Neuron (in vitro differentiated cells): Measurements from ENCODE around the gene MYO15B.

Experiments used
- H2AFZ ChIP-seq: one replicate; pipeline ENCODE4 v1.6.1; 2013; ENCODE audit warnings: low read depth, mild to moderate bottlenecking, inconsistent platforms, low read length, moderate library complexity
- H3K27me3 ChIP-seq: one replicate; pipeline ENCODE4 v1.6.1; 2013; ENCODE audit warnings: low read length; ENCODE audit not compliant: insufficient read depth
- H3K36me3 ChIP-seq: one replicate; pipeline ENCODE4 v1.6.1; 2013; ENCODE audit warnings: low read length; ENCODE audit not compliant: insufficient read depth
- H3K4me1 ChIP-seq: one replicate; pipeline ENCODE4 v1.6.1; 2013; ENCODE audit warnings: low read length; ENCODE audit not compliant: insufficient read depth
- H3K4me3 ChIP-seq: 2 replicates; pipeline ENCODE4 v1.5.1; 2013; ENCODE audit warnings: mild to moderate bottlenecking, low read length, moderate library complexity
- H3K9me3 ChIP-seq: one replicate; pipeline ENCODE4 v1.6.1; 2013; ENCODE audit warnings: low read length

MYO15B gene

DNA sequence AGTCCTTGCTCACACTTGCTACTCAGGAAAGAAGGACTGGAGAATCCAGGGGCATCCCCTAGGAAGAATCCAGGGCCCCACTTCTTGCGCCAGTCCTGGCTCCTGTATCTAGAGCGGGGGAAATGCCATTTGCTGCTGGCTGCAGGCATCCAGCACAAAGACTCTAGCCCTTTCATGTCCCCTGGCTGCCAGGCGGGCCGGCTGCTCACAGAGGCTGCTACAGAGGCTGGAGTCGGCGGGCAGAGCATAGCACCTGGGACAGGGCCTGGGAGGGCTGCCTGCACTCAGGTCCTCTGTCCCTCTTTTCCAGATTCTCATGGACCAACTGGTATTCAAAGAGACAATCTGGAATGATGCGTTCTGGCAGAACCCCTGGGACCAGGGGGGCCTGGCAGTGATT is 59.5 kb downstream of the MYO15B start:
- H3K27me3 ChIP-seq: no peaks in the 10 kb centered on the region
- H3K4me3 ChIP-seq: no peak overlapping the region
- no peaks in the 10 kb centered on the region for H3K9me3 ChIP-seq
- peaks cover 23% of the 10 kb centered on the region for H3K36me3 ChIP-seq
- H3K4me1 ChIP-seq: no peaks in the 10 kb centered on the region
- no peak overlapping the region for H2AFZ ChIP-seq

- no peak overlapping the region for H3K4me3 ChIP-seq
- H3K9me3 ChIP-seq: no peaks in the 10 kb centered on the region
- H3K27me3 ChIP-seq: no peaks in the 10 kb centered on the region
- no peaks in the 10 kb centered on the region for H3K4me1 ChIP-seq
- peaks cover 28% of the 10 kb centered on the region for H3K36me3 ChIP-seq
- no peak overlapping the region for H2AFZ ChIP-seq
Measured at GRCh38 chr17:75647921-75648320, 60.3 kb downstream of the MYO15B start.

DNA sequence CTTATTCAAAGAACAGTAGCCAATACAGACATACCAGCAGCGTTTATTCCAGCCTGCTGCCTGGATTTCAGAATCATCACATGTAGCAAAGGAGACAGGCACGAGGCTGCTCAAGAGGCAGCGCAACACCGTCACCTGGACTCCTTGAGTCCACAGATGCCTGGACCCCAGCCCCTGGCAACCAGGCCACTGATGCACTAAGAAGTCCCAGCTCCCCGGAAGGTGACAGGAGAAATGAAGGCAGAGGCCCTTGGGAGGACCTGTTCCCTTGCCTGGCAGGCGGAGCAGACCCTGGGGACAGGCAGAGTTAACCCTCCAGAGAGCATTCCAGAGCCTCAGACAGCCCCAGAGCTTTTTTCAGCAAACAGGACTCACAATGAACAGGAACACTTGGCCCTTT is 62.1 kb downstream of the MYO15B start:
- Histone ChIP-seq H3K36me3 (peaks cover 30% of the 10 kb centered on the region), H3K4me1 (no peaks in the 10 kb centered on the region)

DNA sequence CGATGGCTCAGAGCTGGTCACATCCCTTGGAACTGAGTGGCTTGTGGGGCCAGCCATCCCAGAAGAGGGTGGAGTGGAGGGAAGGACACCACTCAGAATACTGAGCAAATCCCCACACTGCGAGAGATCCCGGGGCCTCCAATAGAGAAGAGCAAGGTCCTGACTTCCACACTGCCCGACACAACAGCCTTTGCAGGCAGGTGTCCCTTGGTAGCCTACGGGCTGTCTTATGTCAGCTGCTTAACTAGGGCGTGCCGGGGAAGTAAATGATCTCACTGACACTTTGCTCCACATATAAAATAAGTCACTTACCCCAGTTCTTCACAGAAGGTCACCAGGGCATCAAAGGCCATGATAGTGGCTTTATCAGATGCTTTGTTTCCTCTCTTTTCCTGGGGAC is 63.3 kb downstream of the MYO15B start:
- Histone ChIP-seq H3K27me3 (no peaks in the 10 kb centered on the region), H3K9me3 (no peaks in the 10 kb centered on the region), H2AFZ (no peak overlapping the region), H3K36me3 (peaks cover 34% of the 10 kb centered on the region), H3K4me3 (no peak overlapping the region), H3K4me1 (no peaks in the 10 kb centered on the region)

More for the DNA sequence above, 62.1 kb downstream of the MYO15B start:
- Histone ChIP-seq H3K4me3 (no peak overlapping the region), H3K27me3 (no peaks in the 10 kb centered on the region), H2AFZ (no peak overlapping the region), H3K9me3 (no peaks in the 10 kb centered on the region)

GRCh38 chr17:75652341-75652740 is 64.7 kb downstream of the MYO15B start:
- Histone ChIP-seq H3K4me1 (no peaks in the 10 kb centered on the region), H2AFZ (no peak overlapping the region), H3K9me3 (no peaks in the 10 kb centered on the region), H3K36me3 (peaks cover 39% of the 10 kb centered on the region), H3K27me3 (no peaks in the 10 kb centered on the region), H3K4me3 (no peak overlapping the region)

DNA sequence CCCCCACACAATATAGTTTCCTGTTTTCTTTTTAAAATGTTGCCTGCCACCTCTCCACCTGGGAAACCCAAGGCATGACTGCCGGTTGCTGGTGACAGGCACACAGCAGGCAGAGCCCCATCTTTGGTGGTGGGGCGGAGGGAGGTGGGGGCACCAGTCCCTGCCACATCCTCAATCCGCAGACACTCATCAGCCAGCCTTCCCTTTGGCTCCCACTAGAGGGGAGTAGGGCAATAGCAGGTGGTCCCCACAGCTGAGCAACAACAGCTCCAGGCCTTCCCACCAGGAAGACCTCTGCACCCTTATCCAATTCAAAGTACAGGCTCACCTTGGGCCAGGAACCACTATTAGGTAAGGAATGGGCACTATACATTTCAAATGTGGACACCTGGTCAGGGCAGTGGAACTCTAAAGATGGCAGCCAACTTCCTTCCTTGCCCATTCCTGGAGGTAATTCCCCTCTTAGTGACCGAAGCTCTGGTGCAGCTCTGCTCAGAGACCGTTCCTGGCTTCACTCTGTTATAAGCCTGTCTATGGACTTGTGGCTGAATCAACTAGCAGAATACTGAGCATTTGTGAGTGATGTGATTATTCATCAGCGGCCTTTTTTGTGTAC is 65.4 kb downstream of the MYO15B start:
- Histone ChIP-seq H3K4me1 (no peaks in the 10 kb centered on the region), H2AFZ (no peak overlapping the region), H3K9me3 (no peaks in the 10 kb centered on the region), H3K27me3 (no peaks in the 10 kb centered on the region), H3K4me3 (no peak overlapping the region), H3K36me3 (peaks cover 41% of the 10 kb centered on the region)

DNA sequence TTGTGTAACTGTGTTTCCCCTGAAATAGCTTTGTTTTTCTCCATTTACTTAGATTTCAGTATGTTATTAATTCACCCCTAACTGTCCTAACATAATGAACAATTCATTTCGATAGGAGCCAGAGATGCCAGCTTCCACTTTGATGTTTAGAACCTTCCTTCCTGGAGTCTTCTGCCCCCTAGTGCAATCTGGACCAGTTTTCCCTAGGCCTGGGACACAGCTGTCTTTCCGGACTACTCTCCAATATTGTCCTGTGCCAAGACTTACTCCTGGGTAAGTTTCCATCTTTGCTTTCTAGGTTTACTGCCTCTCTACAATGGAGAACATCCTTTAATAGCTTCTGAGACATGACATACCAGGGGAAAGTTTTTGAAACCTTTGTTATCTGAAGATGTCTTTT is 66.6 kb downstream of the MYO15B start:
- Histone ChIP-seq H3K27me3 (no peaks in the 10 kb centered on the region), H3K4me3 (no peak overlapping the region), H2AFZ (no peak overlapping the region), H3K4me1 (no peaks in the 10 kb centered on the region), H3K9me3 (no peaks in the 10 kb centered on the region), H3K36me3 (peaks cover 39% of the 10 kb centered on the region)

DNA sequence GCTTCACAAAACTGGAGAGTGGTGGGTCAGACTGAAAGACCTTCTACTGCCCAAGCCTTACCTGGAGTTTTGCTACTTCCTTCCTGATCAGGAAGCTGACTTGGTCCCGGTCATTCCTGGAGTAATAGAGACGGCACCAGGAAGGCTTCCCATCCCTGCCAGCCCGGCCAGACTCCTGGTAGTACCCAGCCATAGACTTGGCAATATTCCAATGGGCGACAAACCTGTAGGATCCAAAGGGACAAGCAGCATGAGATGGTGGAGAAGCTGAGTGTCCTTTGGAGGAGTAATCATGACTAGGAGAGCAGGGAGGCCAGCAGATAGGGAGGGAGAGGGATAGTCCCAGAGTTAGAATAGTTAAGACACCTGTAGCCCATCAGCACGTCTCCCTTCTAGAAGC is 70.6 kb downstream of the MYO15B start:
- no peaks in the 10 kb centered on the region for H3K9me3 ChIP-seq
- peaks cover 46% of the 10 kb centered on the region for H3K36me3 ChIP-seq
- H3K27me3 ChIP-seq: no peaks in the 10 kb centered on the region
- H2AFZ ChIP-seq: no peak overlapping the region
- no peak overlapping the region for H3K4me3 ChIP-seq
- H3K4me1 ChIP-seq: no peaks in the 10 kb centered on the region

DNA sequence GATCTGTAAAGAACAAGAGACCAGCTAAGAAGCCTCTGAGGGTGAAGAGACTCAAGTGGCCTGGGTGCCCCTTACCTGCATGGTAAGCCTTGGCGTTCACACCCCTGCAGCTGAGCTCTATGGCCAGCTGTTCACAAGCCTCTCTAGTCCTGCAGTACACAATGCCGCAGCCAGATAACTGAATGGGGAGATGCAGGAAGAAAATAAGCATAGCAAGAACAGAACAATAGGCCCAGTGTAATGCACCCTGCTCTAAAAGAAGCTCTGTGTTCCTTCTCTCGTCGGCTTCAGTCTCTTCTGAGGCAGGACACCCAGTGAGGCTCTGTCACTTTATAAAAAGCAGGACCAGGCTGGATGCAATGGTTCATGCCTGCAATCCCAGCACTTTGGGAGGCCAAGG is 73.9 kb downstream of the MYO15B start:
- peaks cover 9% of the 10 kb centered on the region for H3K4me1 ChIP-seq
- H3K27me3 ChIP-seq: no peaks in the 10 kb centered on the region
- no peaks in the 10 kb centered on the region for H3K9me3 ChIP-seq
- H3K4me3 ChIP-seq: no peak overlapping the region
- H2AFZ ChIP-seq: no peak overlapping the region
- H3K36me3 ChIP-seq: peaks cover 46% of the 10 kb centered on the region

- no peak overlapping the region for H3K4me3 ChIP-seq
- peaks cover 11% of the 10 kb centered on the region for H3K4me1 ChIP-seq
- H2AFZ ChIP-seq: no peak overlapping the region
- H3K27me3 ChIP-seq: no peaks in the 10 kb centered on the region
- H3K9me3 ChIP-seq: no peaks in the 10 kb centered on the region
- peaks cover 40% of the 10 kb centered on the region for H3K36me3 ChIP-seq
Measured at GRCh38 chr17:75662511-75662910, 74.9 kb downstream of the MYO15B start.

GRCh38 chr17:75664099-75664549 is 76.5 kb downstream of the MYO15B start:
- Histone ChIP-seq H3K9me3 (no peaks in the 10 kb centered on the region), H3K36me3 (peaks cover 43% of the 10 kb centered on the region), H3K4me1 (peaks cover 21% of the 10 kb centered on the region), H2AFZ (no peak overlapping the region), H3K27me3 (no peaks in the 10 kb centered on the region), H3K4me3 (no peak overlapping the region)

GRCh38 chr17:75665981-75666380 is 78.4 kb downstream of the MYO15B start:
- H3K4me3 ChIP-seq: peak overlapping the region; percentile 94
- no peaks in the 10 kb centered on the region for H3K9me3 ChIP-seq
- peaks cover 41% of the 10 kb centered on the region for H3K36me3 ChIP-seq
- no peak overlapping the region for H2AFZ ChIP-seq
- H3K4me1 ChIP-seq: peaks cover 21% of the 10 kb centered on the region
- H3K27me3 ChIP-seq: no peaks in the 10 kb centered on the region

- peaks cover 42% of the 10 kb centered on the region for H3K36me3 ChIP-seq
- peaks cover 21% of the 10 kb centered on the region for H3K4me1 ChIP-seq
- H3K9me3 ChIP-seq: no peaks in the 10 kb centered on the region
- H2AFZ ChIP-seq: peak within 1 kb of the TSS; percentile 39
- H3K27me3 ChIP-seq: no peaks in the 10 kb centered on the region
- H3K4me3 ChIP-seq: peak within 1 kb of the TSS; percentile 94
Measured at GRCh38 chr17:75666959-75667790, 79.6 kb downstream of the MYO15B start, which contains the start of the genes RECQL5 and SAP30BP. RECQL5 (minus strand) TSS chr17:75667154; CDS start chr17:75666557, 597 bp downstream. SAP30BP (plus strand) TSS chr17:75667338; CDS start chr17:75667373, 35 bp downstream.
